ENCODE measurements around the gene IRX3. TPM values are rescaled to one million over a fixed set of nuclear protein-coding genes. Genes with fewer than 3 reads are reported as not detected.

IRX3 gene
- total and polyA plus RNA-seq, 10 of the 15 experiments (the other 5 are each of a cell fraction or from before 2014, with no cell fraction given), result 0.05 TPM; not detected in 9

GRCh38 chr16:54281535-54282201 lies 4.9 kb downstream of the IRX3 start:
- ChIA-PET POLR2A (no interaction called here), SMC1A (ENCODE audit: uncharacterized antibody, unreplicated experiment) (interaction anchor here (1.2 kb wide), 1 partner anchor 371 kb away, joined by 3 read pairs; no protein-coding TSS in a partner anchor), CTCF (no interaction called here), RAD21 (ENCODE audit: unreplicated experiment) (no interaction called here)
- TF ChIP-seq SMAD5 (IDR thresholded peaks at IDR 0.05; ENCODE audit: low read depth) (no peak), IRF4 (IDR thresholded peaks at IDR 0.05; ENCODE audit: low read depth, low read length) (no peak)
- H3K27me3 ChIP-seq (replicated peaks in 1 of 2; ENCODE audit: control insufficient read depth in 2 of 2, insufficient read depth in 2 of 2, low read length in 1 of 2), result peaks cover 7 to 8% of the 10 kb centered on the region in 2 experiments
- H4K20me1 ChIP-seq (ENCODE audit: control insufficient read depth, insufficient read depth), result no peaks in the 10 kb centered on the region
- H3K4me2 ChIP-seq (ENCODE audit: control insufficient read depth, insufficient read depth), result no peak overlapping the region
- intact Hi-C loops (cut with micrococcal nuclease; ENCODE audit: unreplicated experiment), result loop anchor here (10.0 kb wide), 1 partner anchor 507 kb away; no protein-coding TSS in a partner anchor
- no TSS peak for BruUV-seq (replicated peaks)
- no peak overlapping the region for H2AFZ ChIP-seq (ENCODE audit: control insufficient read depth, low read depth, low read length)
- FAIRE-seq, result no peak
- H3K4me3 ChIP-seq, result no peak overlapping the region
- no peaks in the 10 kb centered on the region for H3K36me3 ChIP-seq (ENCODE audit: control insufficient read depth in 2 of 2, insufficient read depth in 2 of 2, low read length in 1 of 2)
- H3K9ac ChIP-seq (ENCODE audit: control insufficient read depth, insufficient read depth, low read length), result no peak overlapping the region
- no peak for ATAC-seq
- no peaks in the 10 kb centered on the region for H3K4me1 ChIP-seq (ENCODE audit: control insufficient read depth, insufficient read depth, low read length)
- in situ Hi-C loops (cut with MboI), result no loop called here
- no peaks in the 10 kb centered on the region for H3K79me2 ChIP-seq (ENCODE audit: control insufficient read depth, insufficient read depth, low read length)
- H3K9me3 ChIP-seq (replicated peaks; ENCODE audit: control insufficient read depth, insufficient read depth, low read length), result no peaks in the 10 kb centered on the region; the same call in 2 of the 3 replicates
- no peak for DNase-seq (ENCODE audit: low read depth, low spot score)
- no peak overlapping the region for H3K27ac ChIP-seq (ENCODE audit: control insufficient read depth, insufficient read depth)
- WGBS (ENCODE audit: insufficient coverage, insufficient replicate concordance, low lambda C conversion rate, missing lambda C conversion rate), result 23% methylated on average over 47 of the region's 53 CpGs

- no peaks in the 10 kb centered on the region for H3K36me3 ChIP-seq (ENCODE audit: control insufficient read depth in 2 of 2, insufficient read depth in 2 of 2, low read length in 1 of 2)
- no TSS peak for BruUV-seq (replicated peaks)
- no peak overlapping the region for H3K27ac ChIP-seq (ENCODE audit: control insufficient read depth, insufficient read depth)
- RAD21 ChIA-PET (ENCODE audit: unreplicated experiment), result no interaction called here
- SMC1A ChIA-PET (ENCODE audit: uncharacterized antibody, unreplicated experiment), result interaction anchor here (0.6 kb wide), 1 partner anchor 20 kb away, joined by 3 read pairs; no protein-coding TSS in a partner anchor
- no peaks in the 10 kb centered on the region for H3K4me1 ChIP-seq (ENCODE audit: control insufficient read depth, insufficient read depth, low read length)
- FAIRE-seq (no peak), DNase-seq (ENCODE audit: low read depth, low spot score) (no peak), ATAC-seq (peak; percentile 34; the same call in 1 of the 3 replicates)
- no peak overlapping the region for H3K9ac ChIP-seq (ENCODE audit: control insufficient read depth, insufficient read depth, low read length)
- WGBS (ENCODE audit: insufficient coverage, insufficient replicate concordance, low lambda C conversion rate, missing lambda C conversion rate), result 5% methylated on average over 3 of the region's 3 CpGs
- in situ Hi-C loops (cut with MboI), result no loop called here
- H2AFZ ChIP-seq (ENCODE audit: control insufficient read depth, low read depth, low read length), result no peak overlapping the region
- intact Hi-C loops (cut with micrococcal nuclease; ENCODE audit: unreplicated experiment), result loop anchor here (10.0 kb wide), 1 partner anchor 506 kb away; no protein-coding TSS in a partner anchor
- H3K4me2 ChIP-seq (ENCODE audit: control insufficient read depth, insufficient read depth), result no peak overlapping the region
- CTCF ChIA-PET, result interaction anchor here (0.6 kb wide), 1 partner anchor 391 kb away, joined by 3 read pairs; no protein-coding TSS in a partner anchor
- H3K9me3 ChIP-seq (replicated peaks; ENCODE audit: control insufficient read depth, insufficient read depth, low read length), result no peaks in the 10 kb centered on the region; the same call in 2 of the 3 replicates
- no peaks in the 10 kb centered on the region for H3K79me2 ChIP-seq (ENCODE audit: control insufficient read depth, insufficient read depth, low read length)
- POLR2A ChIA-PET, result no interaction called here
- H4K20me1 ChIP-seq (ENCODE audit: control insufficient read depth, insufficient read depth), result no peaks in the 10 kb centered on the region
- H3K4me3 ChIP-seq, result no peak overlapping the region
- H3K27me3 ChIP-seq (replicated peaks in 1 of 2; ENCODE audit: control insufficient read depth in 2 of 2, insufficient read depth in 2 of 2, low read length in 1 of 2), result peaks cover 7 to 8% of the 10 kb centered on the region in 2 experiments
- TF ChIP-seq ATF7 (IDR thresholded peaks at IDR 0.05; ENCODE audit: low read depth) (no peak), IRF4 (IDR thresholded peaks at IDR 0.05; ENCODE audit: low read depth, low read length) (no peak), NBN (IDR thresholded peaks at IDR 0.05) (no peak), RFX5 (IDR thresholded peaks at IDR 0.05; ENCODE audit: low read depth, low read length) (no peak), BACH1 (IDR thresholded peaks at IDR 0.05; ENCODE audit: borderline replicate concordance) (no peak), CTCF (IDR thresholded peaks at IDR 0.05 in 2 of 3, conservative IDR thresholded peaks at IDR 0.05 in 1 of 3; ENCODE audit: control insufficient read depth in 2 of 3, extremely low read depth in 1 of 3, insufficient read depth in 1 of 3, low read depth in 3 of 3, low read length in 3 of 3) (no peak), SP1 (IDR thresholded peaks at IDR 0.05; ENCODE audit: low read depth, low read length) (no peak), EGR1 (IDR thresholded peaks at IDR 0.05; ENCODE audit: borderline replicate concordance in 1 of 2, low read depth in 2 of 2, low read length in 2 of 2) (no peak), KAT2A (conservative IDR thresholded peaks at IDR 0.05; ENCODE audit: control insufficient read depth, low read depth, low read length) (no peak), GABPA (IDR thresholded peaks at IDR 0.05; ENCODE audit: low read depth) (no peak), RCOR1 (conservative IDR thresholded peaks at IDR 0.05; ENCODE audit: low read depth, low read length) (no peak), CBFB (IDR thresholded peaks at IDR 0.05; ENCODE audit: low read depth) (no peak)
- TF ChIP-seq, protein P1, sequence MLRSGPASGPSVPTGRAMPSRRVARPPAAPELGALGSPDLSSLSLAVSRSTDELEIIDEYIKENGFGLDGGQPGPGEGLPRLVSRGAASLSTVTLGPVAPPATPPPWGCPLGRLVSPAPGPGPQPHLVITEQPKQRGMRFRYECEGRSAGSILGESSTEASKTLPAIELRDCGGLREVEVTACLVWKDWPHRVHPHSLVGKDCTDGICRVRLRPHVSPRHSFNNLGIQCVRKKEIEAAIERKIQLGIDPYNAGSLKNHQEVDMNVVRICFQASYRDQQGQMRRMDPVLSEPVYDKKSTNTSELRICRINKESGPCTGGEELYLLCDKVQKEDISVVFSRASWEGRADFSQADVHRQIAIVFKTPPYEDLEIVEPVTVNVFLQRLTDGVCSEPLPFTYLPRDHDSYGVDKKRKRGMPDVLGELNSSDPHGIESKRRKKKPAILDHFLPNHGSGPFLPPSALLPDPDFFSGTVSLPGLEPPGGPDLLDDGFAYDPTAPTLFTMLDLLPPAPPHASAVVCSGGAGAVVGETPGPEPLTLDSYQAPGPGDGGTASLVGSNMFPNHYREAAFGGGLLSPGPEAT (IDR thresholded peaks at IDR 0.05; ENCODE audit: low read depth), result no peak
Measured at GRCh38 chr16:54280751-54281150, 5.8 kb downstream of the IRX3 start.

Measured in GM12878 (cell line).